ENCODE measurements around the gene TEX26. TPM values are rescaled to one million over a fixed set of nuclear protein-coding genes. Genes with fewer than 3 reads are reported as not detected.

Gene TEX26
- total RNA-seq, 1 donor from 2014 or later = not detected

DNA sequence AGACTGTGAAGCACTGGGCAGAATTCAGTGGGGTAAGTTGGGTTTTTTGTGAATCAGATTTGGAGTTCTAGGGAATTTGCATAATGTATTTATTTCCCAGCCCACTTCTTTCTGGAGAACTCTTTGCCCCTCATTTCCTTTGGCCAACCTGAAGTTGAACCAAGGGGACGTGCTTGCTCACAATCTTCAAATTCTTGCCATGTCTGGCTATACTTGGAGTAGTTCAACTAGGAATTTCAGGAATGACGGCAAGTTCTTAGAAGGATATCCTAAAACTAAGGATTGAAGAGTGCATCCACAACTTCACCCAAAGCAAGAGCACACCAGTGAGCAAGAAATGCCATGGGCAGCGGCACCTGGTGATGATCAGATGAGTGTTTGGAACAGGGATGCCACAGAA lies 88.5 kb downstream of the TEX26 start:
- Mint-ChIP-seq H3K27ac (ENCODE audit: unreplicated experiment) (no peak overlapping the region), H3K4me3 (no peak overlapping the region), H3K27me3 (ENCODE audit: low read depth) (no peaks in the 10 kb centered on the region), H3K36me3 (ENCODE audit: low read depth) (no peaks in the 10 kb centered on the region), H3K4me1 (peaks cover 6% of the 10 kb centered on the region), H3K9me3 (peaks cover 4% of the 10 kb centered on the region)
- TF ChIP-seq, protein P1, sequence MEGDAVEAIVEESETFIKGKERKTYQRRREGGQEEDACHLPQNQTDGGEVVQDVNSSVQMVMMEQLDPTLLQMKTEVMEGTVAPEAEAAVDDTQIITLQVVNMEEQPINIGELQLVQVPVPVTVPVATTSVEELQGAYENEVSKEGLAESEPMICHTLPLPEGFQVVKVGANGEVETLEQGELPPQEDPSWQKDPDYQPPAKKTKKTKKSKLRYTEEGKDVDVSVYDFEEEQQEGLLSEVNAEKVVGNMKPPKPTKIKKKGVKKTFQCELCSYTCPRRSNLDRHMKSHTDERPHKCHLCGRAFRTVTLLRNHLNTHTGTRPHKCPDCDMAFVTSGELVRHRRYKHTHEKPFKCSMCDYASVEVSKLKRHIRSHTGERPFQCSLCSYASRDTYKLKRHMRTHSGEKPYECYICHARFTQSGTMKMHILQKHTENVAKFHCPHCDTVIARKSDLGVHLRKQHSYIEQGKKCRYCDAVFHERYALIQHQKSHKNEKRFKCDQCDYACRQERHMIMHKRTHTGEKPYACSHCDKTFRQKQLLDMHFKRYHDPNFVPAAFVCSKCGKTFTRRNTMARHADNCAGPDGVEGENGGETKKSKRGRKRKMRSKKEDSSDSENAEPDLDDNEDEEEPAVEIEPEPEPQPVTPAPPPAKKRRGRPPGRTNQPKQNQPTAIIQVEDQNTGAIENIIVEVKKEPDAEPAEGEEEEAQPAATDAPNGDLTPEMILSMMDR (conservative IDR thresholded peaks at IDR 0.05) = no peak
- DNase-seq (ENCODE audit: low read depth, low spot score) = no peak

DNA sequence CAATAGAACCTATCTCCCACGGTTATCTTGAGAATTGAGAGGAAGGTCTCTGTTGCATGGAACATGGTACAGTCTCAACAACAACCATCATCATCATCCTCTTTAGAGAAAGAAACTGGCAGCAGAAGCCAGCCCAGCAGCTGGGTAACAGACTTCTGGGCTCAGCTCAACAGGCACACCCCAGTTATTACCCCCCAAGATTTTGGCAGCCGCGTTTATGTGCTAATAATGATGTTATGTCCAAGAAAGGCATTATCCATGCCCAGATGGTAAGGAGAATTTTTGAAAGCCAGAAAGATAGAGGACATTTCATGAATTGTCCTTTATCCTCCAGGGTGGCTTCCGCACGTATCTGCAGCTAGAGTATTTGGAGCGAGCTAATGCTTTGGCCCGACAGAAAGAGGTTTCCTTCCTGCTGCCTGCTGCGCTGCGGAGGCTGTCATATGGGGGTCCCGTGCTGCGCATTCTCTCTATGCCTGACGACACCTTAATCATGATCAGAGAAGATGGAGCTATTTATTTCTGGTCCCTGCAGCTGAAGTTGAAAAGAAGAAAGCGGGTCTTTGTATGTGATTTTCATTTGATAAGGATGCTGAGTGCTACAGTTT lies 89.9 kb downstream of the TEX26 start:
- TF ChIP-seq, protein P1 (conservative IDR thresholded peaks at IDR 0.05) = no peak
- Mint-ChIP-seq H3K4me3 (no peak overlapping the region), H3K4me1 (peaks cover 11% of the 10 kb centered on the region), H3K27ac (ENCODE audit: unreplicated experiment) (no peak overlapping the region), H3K9me3 (peaks cover 4% of the 10 kb centered on the region), H3K27me3 (ENCODE audit: low read depth) (no peaks in the 10 kb centered on the region), H3K36me3 (ENCODE audit: low read depth) (no peaks in the 10 kb centered on the region)
- no peak for DNase-seq (ENCODE audit: low read depth, low spot score)

DNA sequence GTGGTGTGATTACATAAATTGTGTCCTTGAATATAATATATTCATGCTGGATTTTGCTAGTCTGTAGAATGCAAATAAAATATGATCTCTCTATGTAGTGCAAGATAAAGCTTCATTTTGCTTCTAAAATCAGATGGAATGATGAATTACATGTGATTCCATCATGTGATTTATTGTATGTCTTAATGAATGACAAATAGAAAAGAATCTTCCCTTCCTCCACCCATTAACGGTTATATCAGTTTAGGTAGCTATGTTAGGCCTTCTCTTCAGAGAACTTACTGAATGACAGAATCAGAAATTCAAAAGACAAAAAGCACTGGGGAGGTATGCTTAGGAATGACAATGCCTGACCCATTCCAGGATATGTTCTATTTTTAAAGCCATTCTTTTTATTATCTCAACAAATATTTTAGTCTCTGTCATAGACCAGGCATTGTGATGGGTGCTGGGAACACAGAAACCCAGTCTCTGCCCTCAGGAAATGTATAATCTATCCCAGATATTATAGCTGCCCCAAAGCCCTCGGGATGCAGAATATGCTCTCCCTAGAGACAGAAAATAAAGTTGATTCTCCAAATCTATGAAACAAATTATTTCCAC lies 90.6 kb downstream of the TEX26 start:
- H3K4me3 Mint-ChIP-seq = no peak overlapping the region

More for the DNA sequence above, 90.6 kb downstream of the TEX26 start:
- Mint-ChIP-seq H3K9me3 (peaks cover 1% of the 10 kb centered on the region), H3K27me3 (ENCODE audit: low read depth) (no peaks in the 10 kb centered on the region), H3K36me3 (ENCODE audit: low read depth) (no peaks in the 10 kb centered on the region), H3K27ac (ENCODE audit: unreplicated experiment) (no peak overlapping the region), H3K4me1 (peaks cover 11% of the 10 kb centered on the region)
- TF ChIP-seq, protein P1 (conservative IDR thresholded peaks at IDR 0.05) = no peak
- DNase-seq (ENCODE audit: low read depth, low spot score) = no peak

Other genes starting within 250 kb of the TEX26 start
- not detected in 2 replicates for gene ALOX5AP, start 197.1 kb upstream of the TEX26 start, total RNA-seq
- not detected in 2 replicates for gene MEDAG, start 26.4 kb upstream of the TEX26 start, total RNA-seq
- 132 and 146 TPM in 2 replicates for gene HSPH1, start 229.2 kb downstream of the TEX26 start, total RNA-seq

Data from neural crest cell (in vitro differentiated cells).